KMS-11 (cell line): ENCODE results near the gene FDX2.

Source experiments
- H2AFZ ChIP-seq: fragments of 200-600 bp; sonication (generic); 2 replicates; pipeline ENCODE4 v1.6.1; 2016; ENCODE audit warnings: antibody characterized with exemption, mixed run types, low read depth
- H3K27ac ChIP-seq: fragments of 200-600 bp; sonication (generic); 2 replicates; pipeline ENCODE4 v1.6.1; 2016; ENCODE audit warnings: mild to moderate bottlenecking, mixed run types
- H3K27me3 ChIP-seq: fragments of 200-600 bp; sonication (generic); 2 replicates; pipeline ENCODE4 v1.6.1; 2017; ENCODE audit warnings: mild to moderate bottlenecking, low read depth, mixed run types, moderate library complexity; ENCODE audit not compliant: insufficient read depth
- H3K36me3 ChIP-seq: fragments of 200-600 bp; sonication (generic); 2 replicates; pipeline ENCODE4 v1.6.1; 2017; ENCODE audit warnings: mild to moderate bottlenecking, mixed run types; ENCODE audit not compliant: insufficient read depth
- H3K4me1 ChIP-seq: fragments of 200-600 bp; sonication (generic); 2 replicates; pipeline ENCODE4 v1.6.1; 2016; ENCODE audit warnings: mild to moderate bottlenecking, low read depth, mixed run types; ENCODE audit not compliant: poor library complexity, severe bottlenecking
- H3K4me2 ChIP-seq: fragments of 200-600 bp; sonication (generic); 2 replicates; pipeline ENCODE4 v1.7.0; 2016; ENCODE audit warnings: mild to moderate bottlenecking, mixed run types
- H3K4me3 ChIP-seq: fragments of 200-600 bp; sonication (generic); IDR thresholded peaks from 2 replicates; pipeline ENCODE4 v1.6.1; 2017; ENCODE audit warnings: low read depth, low read length, mixed read lengths; ENCODE audit not compliant: insufficient read depth
- H3K79me2 ChIP-seq: fragments of 200-600 bp; sonication (generic); 2 replicates; pipeline ENCODE4 v1.6.1; 2016; ENCODE audit warnings: low read depth, mixed run types; ENCODE audit not compliant: insufficient read depth
- H3K9ac ChIP-seq: fragments of 200-600 bp; sonication (generic); 2 replicates; pipeline ENCODE4 v1.6.1; 2016; ENCODE audit warnings: mild to moderate bottlenecking, mixed run types
- H4K20me1 ChIP-seq: fragments of 200-600 bp; sonication (generic); 2 replicates; pipeline ENCODE4 v1.6.1; 2016; ENCODE audit warnings: mild to moderate bottlenecking, mixed run types; ENCODE audit not compliant: insufficient read depth
- CTCF ChIP-seq: fragments of 200-600 bp; sonication (generic); conservative IDR thresholded peaks from 2 replicates; pipeline ENCODE4 v1.6.1; 2017; ENCODE audit warnings: low read depth, mild to moderate bottlenecking, antibody characterized with exemption, low read length, moderate library complexity, mixed read lengths

Gene FDX2

DNA sequence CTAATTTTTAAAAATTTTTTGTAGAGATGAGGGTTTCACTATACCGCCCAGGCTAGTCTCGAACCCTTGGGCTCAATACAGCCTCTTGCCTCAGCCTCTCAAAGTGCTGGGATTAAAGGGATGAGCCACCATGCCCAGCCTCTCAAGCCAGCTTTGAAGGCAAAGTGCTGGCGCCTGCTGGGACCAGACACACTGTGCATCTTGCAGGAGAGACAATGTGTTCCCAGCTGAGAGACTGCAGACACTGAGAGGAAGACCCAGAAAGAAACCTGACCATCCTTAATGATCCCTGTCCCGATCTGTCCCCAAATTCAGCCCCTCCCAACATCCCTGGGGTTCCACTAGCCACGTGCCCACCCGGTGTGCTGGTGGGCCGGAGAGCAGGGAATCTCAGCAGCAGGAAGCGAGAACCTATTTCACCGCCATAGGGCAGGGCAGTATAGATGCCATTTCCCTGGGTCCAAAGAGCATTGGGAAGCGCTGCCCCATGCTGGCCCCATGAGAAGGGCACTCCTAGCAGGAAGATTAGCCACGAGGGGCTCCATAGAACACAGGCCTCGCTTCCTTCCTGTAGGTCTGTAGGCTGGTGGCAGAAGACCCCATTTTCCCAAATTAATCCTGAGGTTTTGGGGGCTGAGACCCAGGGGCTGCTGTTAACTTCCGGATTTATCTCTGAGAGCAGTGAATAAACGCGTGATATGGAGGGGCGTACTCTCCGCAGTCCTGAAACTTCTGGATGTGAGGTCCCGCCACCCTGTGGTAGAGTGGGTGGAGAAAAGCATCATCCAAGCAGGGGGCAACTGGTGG is 16.5 kb upstream of the FDX2 start:
- H2AFZ ChIP-seq: no peak overlapping the region
- peak overlapping the region; percentile 82 for H3K4me2 ChIP-seq
- no peak for TF ChIP-seq CTCF
- no peaks in the 10 kb centered on the region for H4K20me1 ChIP-seq
- H3K9ac ChIP-seq: peak overlapping the region; percentile 85; the same call in 1 of the 2 replicates
- H3K4me1 ChIP-seq: peaks cover 16% of the 10 kb centered on the region
- H3K79me2 ChIP-seq: peaks cover 26% of the 10 kb centered on the region
- H3K36me3 ChIP-seq: no peaks in the 10 kb centered on the region; the same call in 1 of the 2 replicates
- H3K4me3 ChIP-seq: no peak overlapping the region
- H3K27ac ChIP-seq: peak overlapping the region; percentile 82; the same call in 1 of the 2 replicates
- no peaks in the 10 kb centered on the region for H3K27me3 ChIP-seq

DNA sequence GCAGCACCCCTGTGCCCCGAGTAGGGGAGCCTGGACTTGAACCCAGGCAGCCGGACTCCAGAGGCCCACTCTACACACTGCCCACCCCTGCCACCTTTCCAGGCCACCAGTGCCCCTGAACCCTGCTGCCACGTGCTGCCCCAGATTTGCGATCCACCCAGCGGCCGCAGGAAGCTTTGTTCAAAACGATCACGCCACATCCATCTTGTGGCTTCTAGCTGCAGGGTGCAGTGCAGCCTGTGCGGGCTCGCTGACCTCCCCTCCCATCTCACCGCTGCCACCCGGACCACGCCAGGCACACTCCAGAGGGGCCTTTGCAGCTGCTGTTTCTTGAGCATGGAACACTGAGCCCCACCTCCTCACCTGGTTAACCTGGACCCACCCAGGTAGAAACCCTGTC is 13.7 kb upstream of the FDX2 start:
- TF ChIP-seq CTCF: no peak
- H2AFZ ChIP-seq: no peak overlapping the region
- H3K79me2 ChIP-seq: peaks cover 26% of the 10 kb centered on the region
- no peak overlapping the region for H3K4me2 ChIP-seq
- H4K20me1 ChIP-seq: no peaks in the 10 kb centered on the region
- no peak overlapping the region for H3K4me3 ChIP-seq
- H3K4me1 ChIP-seq: peaks cover 16% of the 10 kb centered on the region
- H3K27ac ChIP-seq: no peak overlapping the region
- no peak overlapping the region for H3K9ac ChIP-seq
- peaks cover 9% of the 10 kb centered on the region; the same call in 1 of the 2 replicates for H3K36me3 ChIP-seq
- H3K27me3 ChIP-seq: no peaks in the 10 kb centered on the region

GRCh38 chr19:10328558-10329429 is 13.0 kb upstream of the FDX2 start:
- Histone ChIP-seq H3K9ac (no peak overlapping the region), H3K27ac (no peak overlapping the region), H3K79me2 (peaks cover 26% of the 10 kb centered on the region), H3K27me3 (no peaks in the 10 kb centered on the region), H4K20me1 (no peaks in the 10 kb centered on the region), H3K4me3 (no peak overlapping the region), H3K4me2 (no peak overlapping the region), H2AFZ (no peak overlapping the region), H3K36me3 (peaks cover 9% of the 10 kb centered on the region; the same call in 1 of the 2 replicates), H3K4me1 (peaks cover 12% of the 10 kb centered on the region)
- no peak for TF ChIP-seq CTCF

DNA sequence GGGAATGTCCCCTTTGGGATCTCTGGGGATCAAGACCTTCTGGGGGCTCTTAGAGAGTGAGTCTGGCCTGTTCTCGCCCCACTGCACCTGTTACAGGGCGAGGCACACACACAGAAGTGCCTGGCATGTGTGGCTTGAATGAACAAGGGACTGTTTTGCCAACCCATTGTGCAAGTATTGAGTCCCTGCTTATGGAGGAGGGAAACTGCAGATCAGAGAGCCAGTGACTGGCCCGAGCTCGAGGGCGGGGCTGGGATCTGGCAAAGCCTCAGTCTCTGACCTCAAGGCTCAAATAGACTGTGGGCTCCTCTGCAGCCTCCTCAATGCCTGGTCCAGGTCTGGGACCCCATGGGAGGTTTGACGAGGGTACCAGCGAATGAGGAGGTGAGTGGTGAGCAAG is 12.0 kb upstream of the FDX2 start:
- Histone ChIP-seq H4K20me1 (no peaks in the 10 kb centered on the region), H3K4me3 (no peak overlapping the region), H2AFZ (no peak overlapping the region), H3K27me3 (no peaks in the 10 kb centered on the region), H3K4me1 (peaks cover 12% of the 10 kb centered on the region), H3K9ac (no peak overlapping the region), H3K4me2 (no peak overlapping the region), H3K36me3 (peaks cover 9% of the 10 kb centered on the region; the same call in 1 of the 2 replicates), H3K27ac (no peak overlapping the region), H3K79me2 (peaks cover 25% of the 10 kb centered on the region)
- no peak for TF ChIP-seq CTCF
